HepG2 (cell line): ENCODE data around the gene SLC35B2. TPM values are rescaled to one million over a fixed set of nuclear protein-coding genes. Genes with fewer than 3 reads are reported as not detected.
A peak's percentile ranks its signal among the peaks of the same experiment; 100 is the strongest.

ENCODE experiments used
- ATAC-seq: fragments of 200-7000 bp; cut with Tn5 transposase; 3 replicates; pipeline ENCODE4 v1.9.1; 2020; ENCODE audit warnings: mild to moderate bottlenecking, moderate library complexity
- BruUV-seq: library from RNA; stranded (reverse); fragments of 400-500 nt; replicated peaks from 2 replicates; lab custom pipeline; 2021; lab: Mats Ljungman, UMichigan
- CTCF ChIA-PET: fragments of 300-600 bp; formaldehyde crosslinking; extraction: SDS; loops from one replicate; lab custom pipeline; 2021; ENCODE audit warnings: low total read pairs, inconsistent platforms, low intra/inter-chr PET ratio; lab: Yijun Ruan, JAX
- POLR2A ChIA-PET: fragments of 350-600 bp; sonication (Branson Sonifier 250); formaldehyde crosslinking; loops from one replicate; lab custom pipeline; 2020; ENCODE audit warnings: antibody characterized with exemption, inconsistent platforms; lab: Yijun Ruan, JAX
- DNase-seq: peaks from one replicate; pipeline ENCODE4 v3.0.0-alpha.2; 2015; ENCODE audit warnings: low spot score
- FAIRE-seq: peaks from 3 replicates; lab custom pipeline; 2011; peaks lifted over from hg19 to GRCh38; lab: Jason Lieb, UNC
- H2AFZ ChIP-seq: one replicate; pipeline ENCODE4 v1.6.1; 2011; ENCODE audit warnings: low read length, inconsistent platforms
- H3K27ac ChIP-seq: fragments of 300-600 bp; 3 replicates; pipeline ENCODE4 v1.8.0; 2011; ENCODE audit warnings: mixed run types, mild to moderate bottlenecking, mixed read lengths, low read length, inconsistent platforms; ENCODE audit not compliant: insufficient read depth; ENCODE audit errors: extremely low read length
- H3K27me3 ChIP-seq, 2 experiments: fragments of 200-600 bp in 1 of 2; 2 replicates in 1 of 2; 3 replicates in 1 of 2; pipeline versions ENCODE4 v1.6.0 to v1.8.0; 2011; ENCODE audit warnings: low read length in 2 of 2, mild to moderate bottlenecking in 2 of 2, moderate library complexity in 2 of 2, inconsistent platforms in 1 of 2; ENCODE audit not compliant: insufficient read depth in 2 of 2, control insufficient read depth in 1 of 2
- H3K36me3 ChIP-seq, 2 experiments: fragments of 200-600 bp in 1 of 2; replicated peaks in 1 of 2; 2 replicates in 1 of 2; 3 replicates in 1 of 2; pipeline versions ENCODE4 v1.5.1 to v1.8.0; 2011; ENCODE audit warnings: low read length in 2 of 2, inconsistent platforms in 1 of 2; ENCODE audit not compliant: insufficient read depth in 2 of 2, control insufficient read depth in 1 of 2
- H3K4me1 ChIP-seq: 2 replicates; pipeline ENCODE4 v1.5.1; 2012; ENCODE audit warnings: low read length, inconsistent platforms; ENCODE audit not compliant: insufficient read depth
- H3K4me2 ChIP-seq: 2 replicates; pipeline ENCODE4 v1.6.0; 2011; ENCODE audit warnings: low read depth, low read length, inconsistent platforms
- H3K4me3 ChIP-seq, 3 experiments: fragments of 200-600 bp in 1 of 3; sonication (generic), shearing (Covaris generic) in 1 of 3; replicated peaks in 1 of 3; 2 replicates each; pipeline ENCODE4 v1.5.1; 2011 to 2016; ENCODE audit warnings: low read length in 3 of 3, inconsistent platforms in 2 of 3, low read depth in 2 of 3, mild to moderate bottlenecking in 2 of 3, control low read depth in 1 of 3, mixed read lengths in 1 of 3; ENCODE audit not compliant: insufficient read depth in 1 of 3
- H3K79me2 ChIP-seq: one replicate; pipeline ENCODE4 v1.6.1; 2011; ENCODE audit warnings: low read length, inconsistent platforms; ENCODE audit not compliant: insufficient read depth
- H3K9ac ChIP-seq: 2 replicates; pipeline ENCODE4 v1.6.0; 2011; ENCODE audit warnings: mild to moderate bottlenecking, low read depth, low read length, inconsistent platforms; ENCODE audit not compliant: insufficient read depth
- H3K9me3 ChIP-seq: 2 replicates; pipeline ENCODE4 v1.5.1; 2012; ENCODE audit warnings: mild to moderate bottlenecking, low read length
- H4K20me1 ChIP-seq: 2 replicates; pipeline ENCODE4 v1.6.0; 2011; ENCODE audit warnings: inconsistent platforms, mild to moderate bottlenecking, low read length, moderate library complexity; ENCODE audit not compliant: insufficient read depth
- POLR2A ChIP-seq, 2 experiments: IDR thresholded peaks; 2 replicates each; pipeline ENCODE4 v1.6.1; 2011; ENCODE audit warnings: low read depth in 2 of 2, low read length in 2 of 2, mild to moderate bottlenecking in 1 of 2, moderate library complexity in 1 of 2; ENCODE audit not compliant: insufficient read depth in 1 of 2
- ZNF839 ChIP-seq: sonication (generic); formaldehyde crosslinking; IDR thresholded peaks from 2 replicates; pipeline ENCODE4 v1.4.0; 2020; ENCODE audit warnings: missing genetic modification reagents, mild to moderate bottlenecking, borderline replicate concordance
- WGBS: methylation state at CpG from one replicate; pipeline ENCODE4 v1.1.6; 2017; ENCODE audit warnings: low lambda C conversion rate; 5-methylcytosine and 5-hydroxymethylcytosine counted together
- in situ Hi-C: cut with HindIII; loops from 2 replicates; pipeline ENCODE4 v1.10.0; 2017; ENCODE audit warnings: low pct_unique_long_range_greater_than_20kb; ENCODE audit not compliant: extremely low pct_ligation_motif_present
- intact Hi-C: fragments of 100-400 bp; cut with micrococcal nuclease; formaldehyde crosslinking; loops from one replicate; pipeline ENCODE4 v1.10.0; 2022; ENCODE audit not compliant: unreplicated experiment
- polyA plus RNA-seq, 8 experiments: library from polyadenylated mRNA; depleted of rRNA in 3 of 8; stranded (reverse) in 7 of 8; unstranded in 1 of 8; fragments of >200 nt; fragmentation: Illumina TruSeq in 4 of 8; extraction: Trizol in 4 of 8; gene quantifications; 2 replicates each; pipeline versions ENCODE4 v1.2.1 to v1.2.3, GENCODE V29; 2011 to 2016; ENCODE audit warnings: low read depth in 4 of 8, missing spikeins in 1 of 8, mixed read lengths in 1 of 8; ENCODE audit not compliant: insufficient read depth in 1 of 8
- total RNA-seq, 5 experiments: library from RNA; depleted of rRNA; stranded (reverse); fragments of >200 nt; fragmentation: Illumina TruSeq; extraction: Trizol; gene quantifications; 2 replicates each; pipeline ENCODE4 v1.2.3, GENCODE V29; 2016; ENCODE audit warnings: low read depth in 1 of 5
- TF ChIP-seq, protein P1 (sequence below): sonication (generic); formaldehyde crosslinking; IDR thresholded peaks from 2 replicates; pipeline ENCODE4 v1.4.0; 2020; ENCODE audit warnings: missing genetic modification reagents, borderline replicate concordance

Gene SLC35B2
- total and polyA plus RNA-seq, 2 of the 13 experiments (the other 11 are each of a cell fraction or from before 2014, with no cell fraction given) = 61.1 to 148 TPM

DNA sequence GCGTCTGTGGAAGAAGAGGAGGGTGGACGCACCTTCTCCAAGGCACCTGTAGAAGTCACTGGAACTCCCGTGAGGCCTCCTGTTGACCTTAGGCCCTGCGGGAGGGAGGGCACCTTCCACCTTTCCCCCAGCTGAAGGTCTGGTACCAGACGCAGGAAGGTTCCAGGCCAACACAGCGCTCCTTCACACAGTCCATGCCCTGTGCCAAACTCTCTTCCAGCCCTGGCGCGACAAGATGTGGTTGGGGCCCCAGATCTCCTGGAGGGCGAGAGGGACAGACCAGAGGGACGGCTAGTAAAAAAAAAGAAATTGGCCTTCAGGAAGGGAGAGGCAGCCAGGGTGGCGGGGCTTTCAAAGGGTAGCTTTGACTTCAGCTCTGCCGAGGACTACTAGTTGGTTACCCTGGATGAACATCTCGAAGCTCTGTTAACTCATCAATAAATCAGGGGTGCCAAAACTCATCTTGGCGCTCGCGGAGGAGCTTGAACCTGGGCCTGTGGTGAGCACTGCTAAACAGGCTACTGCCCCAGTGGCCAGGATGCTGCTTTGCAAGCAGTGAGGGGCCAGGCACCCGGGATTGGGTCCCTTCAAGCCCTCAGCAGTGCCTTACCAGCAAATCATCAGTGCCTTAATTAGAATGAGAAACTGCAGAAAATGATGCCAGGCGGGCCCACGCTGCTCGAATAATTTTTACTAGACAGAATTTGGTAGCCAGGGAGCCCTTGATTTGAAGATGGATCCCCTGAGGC lies 40.9 kb upstream of the SLC35B2 start:
- no peak for DNase-seq
- Histone ChIP-seq H3K4me2 (no peak overlapping the region), H3K4me1 (no peaks in the 10 kb centered on the region), H2AFZ (no peak overlapping the region), H3K27me3 (peaks cover 0 to 12% of the 10 kb centered on the region in 2 experiments; a peak in 1 of 5 replicates), H3K9me3 (no peaks in the 10 kb centered on the region), H3K4me3 (no peak overlapping the region), H3K27ac (no peak overlapping the region), H3K79me2 (no peaks in the 10 kb centered on the region), H3K9ac (no peak overlapping the region), H3K36me3 (peaks cover 19 to 21% of the 10 kb centered on the region in 2 experiments; a peak in 4 of 5 replicates), H4K20me1 (no peaks in the 10 kb centered on the region)
- WGBS = 83% methylated on average over 20 of the region's 20 CpGs
- peak; percentile 33 for ATAC-seq
- TF ChIP-seq POLR2A (IDR thresholded peaks at IDR 0.05; ENCODE audit: insufficient read depth in 1 of 2, low read depth in 2 of 2, low read length in 2 of 2) = peak in 1 of 2 experiments; percentile 42; a peak in 1 of 4 replicates
- TF ChIP-seq ZNF839 (CRISPR knock-in tag) = no peak
- TF ChIP-seq, protein P1, sequence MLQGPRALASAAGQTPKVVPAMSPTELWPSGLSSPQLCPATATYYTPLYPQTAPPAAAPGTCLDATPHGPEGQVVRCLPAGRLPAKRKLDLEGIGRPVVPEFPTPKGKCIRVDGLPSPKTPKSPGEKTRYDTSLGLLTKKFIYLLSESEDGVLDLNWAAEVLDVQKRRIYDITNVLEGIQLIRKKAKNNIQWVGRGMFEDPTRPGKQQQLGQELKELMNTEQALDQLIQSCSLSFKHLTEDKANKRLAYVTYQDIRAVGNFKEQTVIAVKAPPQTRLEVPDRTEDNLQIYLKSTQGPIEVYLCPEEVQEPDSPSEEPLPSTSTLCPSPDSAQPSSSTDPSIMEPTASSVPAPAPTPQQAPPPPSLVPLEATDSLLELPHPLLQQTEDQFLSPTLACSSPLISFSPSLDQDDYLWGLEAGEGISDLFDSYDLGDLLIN (CRISPR knock-in tag) = no peak
- BruUV-seq = no TSS peak
- in situ Hi-C loops = no loop called here
- no peak for FAIRE-seq
- ChIA-PET POLR2A (interaction anchor here (1.2 to 2.0 kb wide), 3 partner anchors 14 to 42 kb away, joined by 3 to 5 read pairs (median 5); partner anchors contain the start of gene AARS2), CTCF (no interaction called here)
- intact Hi-C loops = no loop called here
